PC-3 (cell line): Measurements from ENCODE around the gene TMEM187. TPM values are rescaled to one million over a fixed set of nuclear protein-coding genes. Genes with fewer than 3 reads are reported as not detected.
A peak's percentile ranks its signal among the peaks of the same experiment; 100 is the strongest.

Experiments
- ATAC-seq: fragments of 200-7000 bp; cut with Tn5 transposase; 2 replicates; pipeline ENCODE4 v1.9.1; 2020; ENCODE audit warnings: mild to moderate bottlenecking, moderate library complexity
- BruUV-seq: library from RNA; stranded (reverse); fragments of 400-500 nt; replicated peaks from 2 replicates; lab custom pipeline; 2021; lab: Mats Ljungman, UMichigan
- CTCF ChIA-PET: fragments of 300-600 bp; sonication (Branson Sonifier 250); formaldehyde crosslinking; loops from one replicate; lab custom pipeline; 2022; ENCODE audit warnings: antibody characterized with exemption; lab: Charles Lee
- POLR2A ChIA-PET: fragments of 300-600 bp; sonication (Branson Sonifier 250); formaldehyde crosslinking; loops from one replicate; lab custom pipeline; 2022; ENCODE audit warnings: antibody characterized with exemption; ENCODE audit not compliant: unreplicated experiment; lab: Charles Lee
- DNase-seq: peaks from one replicate; pipeline ENCODE4 v3.0.0-alpha.2; 2015
- H2AFZ ChIP-seq: fragments of 300-600 bp; sonication (generic); 2 replicates; pipeline ENCODE4 v1.6.0; 2016; ENCODE audit warnings: antibody characterized with exemption, low read length
- H3F3A ChIP-seq: fragments of 300-600 bp; sonication (generic); one replicate; pipeline ENCODE4 v1.6.0; 2017; ENCODE audit warnings: antibody characterized with exemption, low read length, control low read depth, mild to moderate bottlenecking; ENCODE audit not compliant: unreplicated experiment
- H3K27ac ChIP-seq: fragments of 300-600 bp; sonication (generic); 2 replicates; pipeline ENCODE4 v1.5.1; 2016; ENCODE audit warnings: mild to moderate bottlenecking, low read length
- H3K27me3 ChIP-seq: fragments of 300-600 bp; sonication (generic); 2 replicates; pipeline ENCODE4 v1.6.1; 2016; ENCODE audit warnings: low read length, mixed read lengths
- H3K36me3 ChIP-seq: fragments of 300-600 bp; sonication (generic); 2 replicates; pipeline ENCODE4 v1.6.1; 2016; ENCODE audit warnings: low read depth, mixed run types, low read length, mixed read lengths
- H3K4me1 ChIP-seq: fragments of 300-600 bp; sonication (generic); 2 replicates; pipeline ENCODE4 v1.5.1; 2016; ENCODE audit warnings: low read length; ENCODE audit not compliant: insufficient read depth
- H3K4me2 ChIP-seq: fragments of 300-600 bp; sonication (generic); 2 replicates; pipeline ENCODE4 v1.6.0; 2016; ENCODE audit warnings: low read length
- H3K4me3 ChIP-seq: fragments of 300-600 bp; sonication (generic); 2 replicates; pipeline ENCODE4 v1.5.1; 2016; ENCODE audit warnings: mild to moderate bottlenecking, low read length, mixed read lengths
- H3K79me2 ChIP-seq: fragments of 300-600 bp; sonication (generic); 2 replicates; pipeline ENCODE4 v1.6.1; 2017; ENCODE audit warnings: low read length, mixed read lengths
- H3K9ac ChIP-seq: fragments of 300-600 bp; sonication (generic); 2 replicates; pipeline ENCODE4 v1.6.0; 2016; ENCODE audit warnings: mild to moderate bottlenecking, low read length
- H3K9me2 ChIP-seq: fragments of 300-600 bp; sonication (generic); replicated peaks from 2 replicates; pipeline ENCODE4 v1.6.1; 2016; ENCODE audit warnings: mixed run types, low read length, mixed read lengths
- H3K9me3 ChIP-seq: fragments of 300-600 bp; sonication (generic); 2 replicates; pipeline ENCODE4 v1.6.1; 2016; ENCODE audit warnings: low read length, mixed read lengths
- H4K20me1 ChIP-seq: fragments of 300-600 bp; sonication (generic); 2 replicates; pipeline ENCODE4 v1.6.1; 2016; ENCODE audit warnings: low read length, mixed read lengths
- EZH2 ChIP-seq: fragments of 300-600 bp; sonication (generic); IDR thresholded peaks from one replicate; pipeline ENCODE4 v1.6.1; 2017; ENCODE audit warnings: antibody characterized with exemption, mild to moderate bottlenecking, low read length; ENCODE audit not compliant: unreplicated experiment
- EZH2phosphoT487 ChIP-seq: fragments of 300-600 bp; sonication (generic); IDR thresholded peaks from 2 replicates; pipeline ENCODE4 v1.6.1; 2018; ENCODE audit warnings: mild to moderate bottlenecking, antibody characterized with exemption, low read length, borderline replicate concordance
- intact Hi-C: fragments of 100-400 bp; cut with micrococcal nuclease; formaldehyde crosslinking; loops from 2 replicates; pipeline ENCODE4 v1.9.0; 2023
- total RNA-seq: library from RNA; depleted of rRNA; stranded (reverse); fragments of >200 nt; gene quantifications from 2 replicates; pipeline ENCODE4 v1.2.3, GENCODE V29; 2014
- TF ChIP-seq, protein P1 (sequence below): fragments of 300-600 bp; sonication (generic); conservative IDR thresholded peaks from 2 replicates; pipeline ENCODE4 v1.5.1; 2017; ENCODE audit warnings: antibody characterized with exemption, low read depth, mild to moderate bottlenecking, low read length

The TMEM187 gene
- total RNA-seq, 1 experiment from 2014 or later: 10.6 TPM

GRCh38 chrX:153925739-153926551, 46.6 kb upstream of the TMEM187 start, which contains the start of gene ARHGAP4:
Gene ARHGAP4 (minus strand): TSS chrX:153926264. CDS start chrX:153926202, 62 bp downstream.
- no peak within 1 kb of the TSS for H2AFZ ChIP-seq

DNA sequence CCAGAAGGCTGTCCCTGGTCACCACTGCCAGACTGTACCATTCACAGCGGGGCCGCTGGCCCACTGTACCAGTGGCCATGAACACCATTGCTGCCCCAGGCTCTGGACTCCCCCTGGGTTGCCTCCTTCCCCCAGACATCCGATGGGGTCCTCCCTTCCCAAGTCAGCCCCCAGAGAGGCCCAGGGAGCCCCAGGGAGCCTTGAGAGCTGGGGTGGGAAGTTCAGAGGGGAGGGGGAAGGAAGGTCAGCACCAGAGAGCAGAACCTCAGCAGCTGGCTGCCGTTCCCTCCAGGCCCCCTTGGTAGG, 46.0 kb upstream of the TMEM187 start:
- no peaks in the 10 kb centered on the region for H3K9me2 ChIP-seq
- ChIA-PET CTCF (no interaction called here), POLR2A (no interaction called here)
- peaks cover 21% of the 10 kb centered on the region for H3K4me1 ChIP-seq
- no peak for TF ChIP-seq EZH2
- no peak for TF ChIP-seq EZH2phosphoT487
- TF ChIP-seq, protein P1, sequence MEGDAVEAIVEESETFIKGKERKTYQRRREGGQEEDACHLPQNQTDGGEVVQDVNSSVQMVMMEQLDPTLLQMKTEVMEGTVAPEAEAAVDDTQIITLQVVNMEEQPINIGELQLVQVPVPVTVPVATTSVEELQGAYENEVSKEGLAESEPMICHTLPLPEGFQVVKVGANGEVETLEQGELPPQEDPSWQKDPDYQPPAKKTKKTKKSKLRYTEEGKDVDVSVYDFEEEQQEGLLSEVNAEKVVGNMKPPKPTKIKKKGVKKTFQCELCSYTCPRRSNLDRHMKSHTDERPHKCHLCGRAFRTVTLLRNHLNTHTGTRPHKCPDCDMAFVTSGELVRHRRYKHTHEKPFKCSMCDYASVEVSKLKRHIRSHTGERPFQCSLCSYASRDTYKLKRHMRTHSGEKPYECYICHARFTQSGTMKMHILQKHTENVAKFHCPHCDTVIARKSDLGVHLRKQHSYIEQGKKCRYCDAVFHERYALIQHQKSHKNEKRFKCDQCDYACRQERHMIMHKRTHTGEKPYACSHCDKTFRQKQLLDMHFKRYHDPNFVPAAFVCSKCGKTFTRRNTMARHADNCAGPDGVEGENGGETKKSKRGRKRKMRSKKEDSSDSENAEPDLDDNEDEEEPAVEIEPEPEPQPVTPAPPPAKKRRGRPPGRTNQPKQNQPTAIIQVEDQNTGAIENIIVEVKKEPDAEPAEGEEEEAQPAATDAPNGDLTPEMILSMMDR: no peak
- peak overlapping the region; percentile 88; the same call in 1 of the 2 replicates for H3K4me2 ChIP-seq
- H3K27me3 ChIP-seq: no peaks in the 10 kb centered on the region
- BruUV-seq: no TSS peak
- no peak overlapping the region for H3K27ac ChIP-seq
- DNase-seq (no peak), ATAC-seq (no peak)
- H3F3A ChIP-seq: no peaks in the 10 kb centered on the region
- no peaks in the 10 kb centered on the region for H4K20me1 ChIP-seq
- no peak overlapping the region for H2AFZ ChIP-seq
- peaks cover 2% of the 10 kb centered on the region; the same call in 1 of the 2 replicates for H3K36me3 ChIP-seq
- intact Hi-C loops: loop anchor here (5.0 kb wide), 1 partner anchor 164 kb away; the partner anchor contains the start of gene PLXNB3
- H3K4me3 ChIP-seq: no peak overlapping the region
- H3K79me2 ChIP-seq: 0 out of 2 replicates have a peak, but pooled peaks cover under 1% of the 10 kb centered on the region
- no peaks in the 10 kb centered on the region for H3K9me3 ChIP-seq
- no peak overlapping the region for H3K9ac ChIP-seq

More at GRCh38 chrX:153925739-153926551, 46.6 kb upstream of the TMEM187 start, which contains the start of gene ARHGAP4:
- Histone ChIP-seq H3K79me2 (no peaks in the 10 kb centered on the region), H3F3A (no peaks in the 10 kb centered on the region), H3K9me2 (no peaks in the 10 kb centered on the region), H3K4me3 (peak within 1 kb of the TSS; percentile 70; the same call in 1 of the 2 replicates), H3K4me1 (peaks cover 21% of the 10 kb centered on the region), H3K9me3 (no peaks in the 10 kb centered on the region), H3K27ac (no peak within 1 kb of the TSS), H4K20me1 (no peaks in the 10 kb centered on the region), H3K27me3 (no peaks in the 10 kb centered on the region), H3K36me3 (no peaks in the 10 kb centered on the region; the same call in 1 of the 2 replicates), H3K9ac (peak within 1 kb of the TSS; percentile 92), H3K4me2 (peak within 1 kb of the TSS; percentile 88)
- BruUV-seq: no TSS peak
- ATAC-seq (no peak), DNase-seq (no peak)
- intact Hi-C loops: loop anchor here (5.0 kb wide), 1 partner anchor 164 kb away; the partner anchor contains the start of gene PLXNB3
- ChIA-PET CTCF (interaction anchor here (1.6 kb wide), 1 partner anchor 21 kb away, joined by 5 read pairs; no protein-coding TSS in a partner anchor), POLR2A (no interaction called here)
- TF ChIP-seq, protein P1: no peak
- no peak for TF ChIP-seq EZH2phosphoT487
- TF ChIP-seq EZH2: no peak
